ENCODE measurements around the gene RGMA. TPM values are rescaled to one million over a fixed set of nuclear protein-coding genes. Genes with fewer than 3 reads are reported as not detected.

RGMA gene
- 3.1 and 6.6 TPM in 2 replicates for total RNA-seq

GRCh38 chr15:93088981-93089726 is at the start of gene RGMA:
TSS of gene RGMA (minus strand) at chr15:93089211. CDS start at chr15:93088932, 279 bp downstream.

Other genes starting within 250 kb of the RGMA start
- gene CHD2, start 188.9 kb downstream of the RGMA start, total RNA-seq, result 108 and 145 TPM in 2 replicates